ENCODE measurements around the gene DDX54.

- TF ChIP-seq CTCF (IDR thresholded peaks at IDR 0.05; ENCODE audit: low read length): no peak
- TF ChIP-seq EZH2 (IDR thresholded peaks at IDR 0.05; ENCODE audit: borderline replicate concordance, low read length): no peak
Measured at GRCh38 chr12:113230315-113231234, 45.3 kb upstream of the DDX54 start.
